IPS-20b (cell line): ENCODE measurements around the gene SYT6.

ENCODE experiments used
- H3K27ac ChIP-seq: one replicate; pipeline ENCODE4 v1.5.1; 2013; ENCODE audit warnings: low read length
- H3K27me3 ChIP-seq: 2 replicates; pipeline ENCODE4 v1.6.1; 2013; ENCODE audit warnings: mild to moderate bottlenecking, low read length, inconsistent platforms; ENCODE audit not compliant: insufficient read depth
- H3K36me3 ChIP-seq: 2 replicates; pipeline ENCODE4 v1.6.1; 2013; ENCODE audit warnings: low read depth, mild to moderate bottlenecking, inconsistent platforms, low read length, moderate library complexity; ENCODE audit not compliant: insufficient read depth
- H3K4me1 ChIP-seq: 2 replicates; pipeline ENCODE4 v1.6.1; 2013; ENCODE audit warnings: mild to moderate bottlenecking, control low read depth, inconsistent platforms, low read length, moderate library complexity; ENCODE audit not compliant: insufficient read depth
- H3K4me3 ChIP-seq: 2 replicates; pipeline ENCODE4 v1.5.1; 2013; ENCODE audit warnings: mild to moderate bottlenecking, low read length, inconsistent platforms
- H3K9ac ChIP-seq: 2 replicates; pipeline ENCODE4 v1.6.1; 2013; ENCODE audit warnings: low read depth, mild to moderate bottlenecking, inconsistent platforms, low read length, moderate library complexity
- H3K9me3 ChIP-seq: 2 replicates; pipeline ENCODE4 v1.6.1; 2013; ENCODE audit warnings: mild to moderate bottlenecking, low read depth, low read length, inconsistent platforms; ENCODE audit not compliant: insufficient read depth

Gene SYT6

GRCh38 chr1:114153261-114154145, at the start of gene SYT6:
SYT6 (minus strand) TSS chr1:114153869; CDS start chr1:114153772, 97 bp downstream.
- Histone ChIP-seq H3K27me3 (peaks cover 67% of the 10 kb centered on the region), H3K36me3 (peaks cover 21% of the 10 kb centered on the region), H3K27ac (no peak within 1 kb of the TSS), H3K4me1 (peaks cover 40% of the 10 kb centered on the region), H3K9ac (peak within 1 kb of the TSS; percentile 85; the same call in 1 of the 2 replicates), H3K4me3 (peak within 1 kb of the TSS; percentile 83), H3K9me3 (no peaks in the 10 kb centered on the region)

GRCh38 chr1:114201486-114201885, 47.8 kb upstream of the SYT6 start:
- Histone ChIP-seq H3K27ac (no peak overlapping the region), H3K4me1 (no peaks in the 10 kb centered on the region), H3K9ac (no peak overlapping the region), H3K4me3 (no peak overlapping the region), H3K9me3 (no peaks in the 10 kb centered on the region), H3K27me3 (peaks cover 24% of the 10 kb centered on the region), H3K36me3 (no peaks in the 10 kb centered on the region)

DNA sequence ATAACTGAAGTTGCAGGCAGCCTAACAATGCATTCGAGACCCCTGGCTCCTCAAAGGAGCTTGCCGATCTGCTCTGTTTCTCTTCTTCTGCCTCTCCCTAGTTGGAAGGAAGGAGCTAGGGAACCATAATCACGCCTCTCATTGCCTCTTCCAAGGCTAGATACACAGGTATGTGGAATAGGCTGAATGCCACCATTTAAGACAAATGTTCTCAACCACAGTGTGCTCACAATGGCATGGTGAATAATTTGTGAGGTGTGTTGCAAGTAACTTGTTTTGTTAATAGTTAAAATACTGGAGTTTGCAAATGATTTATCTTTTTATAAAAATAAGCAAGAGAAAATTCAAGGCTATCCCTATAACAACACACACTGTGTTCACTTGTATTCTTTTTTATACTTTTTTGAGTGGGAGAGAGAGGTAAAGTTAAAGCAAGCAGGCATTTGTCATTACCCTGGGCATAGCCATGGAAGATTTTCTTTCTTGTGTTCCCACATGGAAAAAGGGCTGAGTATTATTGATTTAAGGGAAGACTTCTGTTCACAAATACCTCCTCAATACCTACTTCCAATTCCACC, 45.4 kb upstream of the SYT6 start:
- Histone ChIP-seq H3K36me3 (no peaks in the 10 kb centered on the region), H3K27ac (no peak overlapping the region), H3K9me3 (no peaks in the 10 kb centered on the region), H3K4me1 (no peaks in the 10 kb centered on the region), H3K9ac (no peak overlapping the region), H3K27me3 (peaks cover 22% of the 10 kb centered on the region), H3K4me3 (no peak overlapping the region)

- no peak overlapping the region for H3K9ac ChIP-seq
- H3K9me3 ChIP-seq, result no peaks in the 10 kb centered on the region
- no peaks in the 10 kb centered on the region for H3K36me3 ChIP-seq
Observed at GRCh38 chr1:114196992-114197907, 43.6 kb upstream of the SYT6 start.

GRCh38 chr1:114195819-114196218, 42.1 kb upstream of the SYT6 start:
- no peaks in the 10 kb centered on the region for H3K4me1 ChIP-seq
- no peak overlapping the region for H3K27ac ChIP-seq
- H3K36me3 ChIP-seq, result no peaks in the 10 kb centered on the region
- H3K9me3 ChIP-seq, result no peaks in the 10 kb centered on the region
- H3K4me3 ChIP-seq, result no peak overlapping the region
- peaks cover 21% of the 10 kb centered on the region for H3K27me3 ChIP-seq
- no peak overlapping the region for H3K9ac ChIP-seq

More at GRCh38 chr1:114196992-114197907, 43.6 kb upstream of the SYT6 start:
- Histone ChIP-seq H3K27me3 (peaks cover 19% of the 10 kb centered on the region), H3K4me3 (no peak overlapping the region), H3K27ac (no peak overlapping the region), H3K4me1 (no peaks in the 10 kb centered on the region)

GRCh38 chr1:114192328-114192727, 38.7 kb upstream of the SYT6 start:
- Histone ChIP-seq H3K9me3 (no peaks in the 10 kb centered on the region), H3K36me3 (no peaks in the 10 kb centered on the region), H3K27me3 (peaks cover 12% of the 10 kb centered on the region; the same call in 1 of the 2 replicates), H3K27ac (no peak overlapping the region), H3K4me3 (no peak overlapping the region), H3K9ac (no peak overlapping the region), H3K4me1 (no peaks in the 10 kb centered on the region)

GRCh38 chr1:114189398-114189797, 35.7 kb upstream of the SYT6 start:
- Histone ChIP-seq H3K9ac (no peak overlapping the region), H3K9me3 (no peaks in the 10 kb centered on the region), H3K27ac (no peak overlapping the region), H3K4me3 (no peak overlapping the region), H3K36me3 (no peaks in the 10 kb centered on the region), H3K27me3 (peaks cover 5% of the 10 kb centered on the region; the same call in 1 of the 2 replicates), H3K4me1 (no peaks in the 10 kb centered on the region)

- Histone ChIP-seq H3K4me3 (no peak overlapping the region), H3K4me1 (no peaks in the 10 kb centered on the region; the same call in 1 of the 2 replicates), H3K27me3 (no peaks in the 10 kb centered on the region; the same call in 1 of the 2 replicates), H3K9ac (no peak overlapping the region), H3K9me3 (no peaks in the 10 kb centered on the region), H3K27ac (no peak overlapping the region), H3K36me3 (no peaks in the 10 kb centered on the region)
Observed at GRCh38 chr1:114181356-114181755, 27.7 kb upstream of the SYT6 start.

GRCh38 chr1:114180742-114181141, 27.1 kb upstream of the SYT6 start:
- no peaks in the 10 kb centered on the region; the same call in 1 of the 2 replicates for H3K4me1 ChIP-seq
- no peaks in the 10 kb centered on the region for H3K36me3 ChIP-seq
- H3K4me3 ChIP-seq, result no peak overlapping the region
- no peak overlapping the region for H3K27ac ChIP-seq
- no peak overlapping the region for H3K9ac ChIP-seq
- peaks cover 1% of the 10 kb centered on the region; the same call in 1 of the 2 replicates for H3K27me3 ChIP-seq
- H3K9me3 ChIP-seq, result no peaks in the 10 kb centered on the region

- Histone ChIP-seq H3K27me3 (peaks cover 6% of the 10 kb centered on the region), H3K27ac (no peak overlapping the region), H3K36me3 (no peaks in the 10 kb centered on the region), H3K4me3 (no peak overlapping the region), H3K9ac (no peak overlapping the region), H3K4me1 (no peaks in the 10 kb centered on the region; the same call in 1 of the 2 replicates), H3K9me3 (no peaks in the 10 kb centered on the region)
Observed at GRCh38 chr1:114178936-114179335, 25.3 kb upstream of the SYT6 start.

- Histone ChIP-seq H3K36me3 (no peaks in the 10 kb centered on the region), H3K9me3 (no peaks in the 10 kb centered on the region), H3K27ac (no peak overlapping the region), H3K9ac (no peak overlapping the region), H3K27me3 (peaks cover 15% of the 10 kb centered on the region), H3K4me3 (no peak overlapping the region), H3K4me1 (no peaks in the 10 kb centered on the region; the same call in 1 of the 2 replicates)
Observed at GRCh38 chr1:114177282-114177681, 23.6 kb upstream of the SYT6 start.
